Pancreas (tissue), 10 donors: ENCODE results near the gene CTAG1B. TPM values are rescaled to one million over a fixed set of nuclear protein-coding genes. Genes with fewer than 3 reads are reported as not detected.
"Not testable (repeated sequence)": the region's sequence is repeated elsewhere in the genome, so short reads cannot be mapped to it uniquely, and the experiment has no call there.

Experiments
- ATAC-seq, 4 donors: fragments of 200-7000 bp; cut with Tn5 transposase; one replicate each; pipeline versions ENCODE4 v1.8.0 to v1.9.1; 2020; ENCODE audit warnings: mild to moderate bottlenecking in 4 of 4, moderate library complexity in 4 of 4
- DNase-seq, 6 donors: peaks; one replicate each; pipeline ENCODE4 v3.0.0-alpha.2; 2020
- FAIRE-seq: peaks from 2 replicates; lab custom pipeline; 2012; peaks lifted over from hg19 to GRCh38; lab: Jason Lieb, UNC
- H3K27ac ChIP-seq, 4 donors: fragments of 200-600 bp; sonication (generic); 1 replicate in 3 of 4; 2 replicates in 1 of 4; pipeline versions ENCODE4 v1.5.0 to v1.8.0; 2020
- H3K27me3 ChIP-seq, 4 donors: fragments of 200-600 bp; one replicate each; pipeline ENCODE4 v1.8.0; 2021
- H3K36me3 ChIP-seq, 3 donors: fragments of 200-600 bp; sonication (generic) in 1 of 3; one replicate each; pipeline versions ENCODE4 v1.5.0 to v1.8.0; 2020 to 2021
- H3K4me1 ChIP-seq, 3 donors: fragments of 200-600 bp; one replicate each; pipeline ENCODE4 v1.8.0; 2021
- H3K4me3 ChIP-seq, 4 donors: fragments of 200-600 bp; sonication (generic) in 2 of 4; one replicate each; pipeline versions ENCODE4 v1.5.0 to v1.8.0; 2020 to 2021
- H3K9me3 ChIP-seq, 4 donors: fragments of 200-600 bp; one replicate each; pipeline ENCODE4 v1.8.0; 2021
- CTCF ChIP-seq, 4 donors: fragments of 200-600 bp; sonication (generic) in 3 of 4; IDR thresholded peaks; one replicate each; pipeline versions ENCODE4 v1.5.0 to v1.8.0; 2021; ENCODE audit warnings: antibody characterized with exemption in 4 of 4
- WGBS, 2 donors: extraction: QIAGEN DNeasy Blood & Tissue Kit; methylation state at CpG; one replicate each; pipeline ENCODE4 v1.1.7; 2013; 5-methylcytosine and 5-hydroxymethylcytosine counted together
- intact Hi-C, 3 donors: fragments of 100-400 bp; cut with DNase I; formaldehyde crosslinking; loops; one replicate each; pipeline versions ENCODE4 v1.11.1 to v1.14.2; 2022
- polyA plus RNA-seq, 2 donors: library from polyadenylated mRNA; stranded (reverse); fragments of 200-250 nt; gene quantifications; one replicate each; pipeline ENCODE4 v1.2.3, GENCODE V29; 2013
- total RNA-seq, 6 donors: library from RNA; stranded (reverse); fragmentation: NEBNext Ultra II Directional in 4 of 6; extraction: Animal tissue kit (Norgen Biotek cat#: 25700) in 4 of 6; gene quantifications; one replicate each; pipeline versions ENCODE4 v1.2.1 to v1.2.4, GENCODE V29; 2021 to 2023
- donor health status: healthy with polysubstance abuse.
- donor health status: DM: no; HTN: no; CAD: no; lungs with moderate emphysema.
- donor health status: DM: no; HTN: no; CAD: no.
- donor health status: control.
- donor health status: control.
- donor health status: Bipolar disorder and iron deficiency.
- donor health status: DM: yes; HTN: yes; CAD: no.
- donor health status: DM: no; HTN: no; CAD: no.
- donor health status: DM: no; HTN: no; CAD: no.
- donor health status: DM: yes; HTN: yes; CAD: no.

The CTAG1B gene
- total and polyA plus RNA-seq, 8 donors, result not detected

- no peak for DNase-seq
- 65 to 71% methylated on average over 4 of the region's 4 CpGs for WGBS, 2 donors
- FAIRE-seq, result no peak
- Histone ChIP-seq H3K4me1 (no peaks in the 10 kb centered on the region), H3K27me3 (peaks cover 0 to 4% (median 0%) of the 10 kb centered on the region in 4 donors), H3K27ac (no peak overlapping the region), H3K9me3 (no peaks in the 10 kb centered on the region), H3K36me3 (no peaks in the 10 kb centered on the region), H3K4me3 (no peak overlapping the region)
- TF ChIP-seq CTCF (IDR thresholded peaks at IDR 0.05), result no peak
- intact Hi-C loops, result no loop called here
- ATAC-seq, result no peak
Measured at GRCh38 chrX:154594491-154594890, 24.6 kb downstream of the CTAG1B start.

GRCh38 chrX:154593201-154593600 lies 25.9 kb downstream of the CTAG1B start:
- no peaks in the 10 kb centered on the region for H3K9me3 ChIP-seq
- DNase-seq, result no peak
- FAIRE-seq, result no peak
- 72 to 82% methylated on average over 5 of the region's 5 CpGs for WGBS, 2 donors
- H3K4me1 ChIP-seq, result no peaks in the 10 kb centered on the region
- H3K27ac ChIP-seq, result no peak overlapping the region
- peaks cover 0 to 4% (median 0%) of the 10 kb centered on the region in 4 donors for H3K27me3 ChIP-seq
- TF ChIP-seq CTCF (IDR thresholded peaks at IDR 0.05), result no peak
- H3K4me3 ChIP-seq, result no peak overlapping the region
- no peak for ATAC-seq
- intact Hi-C loops, result no loop called here
- no peaks in the 10 kb centered on the region for H3K36me3 ChIP-seq

- WGBS, 2 donors, result 70 to 74% methylated on average over 5 of the region's 5 CpGs
- Histone ChIP-seq H3K4me1 (no peaks in the 10 kb centered on the region), H3K27me3 (peaks cover 0 to 4% (median 0%) of the 10 kb centered on the region in 4 donors), H3K36me3 (no peaks in the 10 kb centered on the region), H3K4me3 (no peak overlapping the region), H3K27ac (no peak overlapping the region), H3K9me3 (no peaks in the 10 kb centered on the region)
- DNase-seq, result no peak
- intact Hi-C loops, result no loop called here
- FAIRE-seq, result no peak
- no peak for TF ChIP-seq CTCF (IDR thresholded peaks at IDR 0.05)
- no peak for ATAC-seq
Measured at GRCh38 chrX:154592505-154592904, 26.6 kb downstream of the CTAG1B start.

GRCh38 chrX:154590415-154590814 lies 28.7 kb downstream of the CTAG1B start:
- H3K27me3 ChIP-seq, FAIRE-seq, H3K4me3 ChIP-seq, intact Hi-C loops, H3K4me1 ChIP-seq, H3K27ac ChIP-seq, H3K36me3 ChIP-seq, DNase-seq, ATAC-seq, H3K9me3 ChIP-seq: not testable (repeated sequence)
- 70% methylated on average over 3 of the region's 13 CpGs; no CpG with 5 or more reads in 1 of the 2 donors for WGBS, 2 donors

GRCh38 chrX:154584585-154585183 lies 34.4 kb downstream of the CTAG1B start, which contains the start of gene CTAG1A:
Gene CTAG1A, plus strand, starts transcription at chrX:154585133. Its CDS starts 74 bp downstream, at chrX:154585207.
- intact Hi-C loops, H3K27ac ChIP-seq, H3K9me3 ChIP-seq, H3K4me3 ChIP-seq, FAIRE-seq, H3K36me3 ChIP-seq, ATAC-seq, H3K27me3 ChIP-seq, H3K4me1 ChIP-seq, DNase-seq: not testable (repeated sequence)
- WGBS, 2 donors, result no CpG with 5 or more reads among the region's 39 CpGs

GRCh38 chrX:154582994-154583393 lies 36.1 kb downstream of the CTAG1B start:
- H3K27ac ChIP-seq, FAIRE-seq, DNase-seq, H3K27me3 ChIP-seq, H3K4me1 ChIP-seq, H3K4me3 ChIP-seq, intact Hi-C loops, H3K36me3 ChIP-seq, H3K9me3 ChIP-seq: not testable (repeated sequence)
- no CpG with 5 or more reads among the region's 8 CpGs for WGBS, 2 donors
- ATAC-seq, result peak in 3 of 4 donors; percentile 54 to 73 (median 60)

GRCh38 chrX:154575076-154575475 lies 44.0 kb downstream of the CTAG1B start:
- no CpG with 5 or more reads among the region's 5 CpGs for WGBS, 2 donors
- H3K4me1 ChIP-seq, FAIRE-seq, DNase-seq, intact Hi-C loops, H3K27ac ChIP-seq, H3K4me3 ChIP-seq, H3K9me3 ChIP-seq, H3K36me3 ChIP-seq, H3K27me3 ChIP-seq: not testable (repeated sequence)
- ATAC-seq, result peak in 3 of 4 donors; percentile 67 to 76 (median 72)

GRCh38 chrX:154573061-154573460 lies 46.0 kb downstream of the CTAG1B start:
- intact Hi-C loops, ATAC-seq, FAIRE-seq: not testable (repeated sequence)

GRCh38 chrX:154570361-154570760 lies 48.7 kb downstream of the CTAG1B start:
- DNase-seq, intact Hi-C loops, H3K36me3 ChIP-seq, H3K27ac ChIP-seq, H3K4me1 ChIP-seq, FAIRE-seq, H3K9me3 ChIP-seq, H3K27me3 ChIP-seq, ATAC-seq, H3K4me3 ChIP-seq: not testable (repeated sequence)
- WGBS, 2 donors, result no CpG with 5 or more reads among the region's 11 CpGs

More at GRCh38 chrX:154573061-154573460, 46.0 kb downstream of the CTAG1B start:
- H3K4me1 ChIP-seq, H3K4me3 ChIP-seq, DNase-seq, H3K27ac ChIP-seq, H3K36me3 ChIP-seq, H3K9me3 ChIP-seq, H3K27me3 ChIP-seq: not testable (repeated sequence)
- WGBS, 2 donors, result no CpG with 5 or more reads among the region's 10 CpGs
